NCI-H1930 (cell line): ENCODE results near the gene MUC20.
"Not testable (repeated sequence)": the region's sequence is repeated elsewhere in the genome, so short reads cannot be mapped to it uniquely, and the experiment has no call there.

ENCODE experiments used
- DNase-seq, 2 experiments: peaks; one replicate each; lab custom pipeline; 2025; lab: John Stamatoyannopoulos, UW

MUC20 gene

DNA sequence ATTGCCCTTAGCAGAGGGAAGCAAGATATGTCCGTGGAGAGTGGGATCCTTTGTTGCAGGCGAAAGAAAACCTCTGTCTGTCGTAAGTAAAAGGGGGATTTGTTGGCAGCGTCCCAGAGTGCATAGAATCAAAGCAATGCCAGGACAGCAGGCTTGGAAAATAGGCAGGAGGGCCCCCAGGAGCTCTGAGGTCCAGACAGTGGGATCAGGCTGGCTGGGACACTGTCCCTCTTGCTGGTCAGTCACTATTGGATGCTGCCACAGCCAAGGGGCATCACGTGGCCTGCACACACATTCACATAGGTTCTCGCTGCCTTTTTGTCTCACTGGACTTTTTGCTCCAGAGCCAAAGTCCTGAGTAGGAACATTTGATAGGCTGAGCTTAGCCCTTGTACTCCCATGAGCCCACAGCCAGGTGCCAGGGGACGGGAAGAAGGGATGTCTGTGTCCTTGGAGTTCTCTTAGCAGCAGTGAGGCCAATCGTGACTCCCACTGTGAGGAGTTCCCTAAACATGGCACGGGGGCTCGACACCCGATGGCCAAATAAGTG, 10.7 kb downstream of the MUC20 start:
- no peak for DNase-seq

DNA sequence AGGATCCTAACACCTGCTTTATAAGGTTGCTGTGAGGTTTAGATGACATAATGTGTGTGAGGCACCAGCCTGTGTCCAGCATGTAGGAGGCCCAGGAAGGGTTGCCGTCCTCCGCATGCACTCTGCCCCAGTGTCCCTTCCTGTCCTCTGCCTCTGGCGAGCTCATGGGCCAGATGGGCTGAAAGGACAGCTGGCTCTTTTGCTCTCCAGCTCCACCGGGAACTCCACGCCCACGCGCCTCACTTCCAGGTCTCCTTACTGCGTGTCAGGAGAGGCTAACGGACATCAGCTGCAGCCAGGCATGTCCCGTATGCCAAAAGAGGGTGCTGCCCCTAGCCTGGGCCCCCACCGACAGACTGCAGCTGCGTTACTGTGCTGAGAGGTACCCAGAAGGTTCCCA, 12.2 kb downstream of the MUC20 start:
- DNase-seq, result no peak

DNA sequence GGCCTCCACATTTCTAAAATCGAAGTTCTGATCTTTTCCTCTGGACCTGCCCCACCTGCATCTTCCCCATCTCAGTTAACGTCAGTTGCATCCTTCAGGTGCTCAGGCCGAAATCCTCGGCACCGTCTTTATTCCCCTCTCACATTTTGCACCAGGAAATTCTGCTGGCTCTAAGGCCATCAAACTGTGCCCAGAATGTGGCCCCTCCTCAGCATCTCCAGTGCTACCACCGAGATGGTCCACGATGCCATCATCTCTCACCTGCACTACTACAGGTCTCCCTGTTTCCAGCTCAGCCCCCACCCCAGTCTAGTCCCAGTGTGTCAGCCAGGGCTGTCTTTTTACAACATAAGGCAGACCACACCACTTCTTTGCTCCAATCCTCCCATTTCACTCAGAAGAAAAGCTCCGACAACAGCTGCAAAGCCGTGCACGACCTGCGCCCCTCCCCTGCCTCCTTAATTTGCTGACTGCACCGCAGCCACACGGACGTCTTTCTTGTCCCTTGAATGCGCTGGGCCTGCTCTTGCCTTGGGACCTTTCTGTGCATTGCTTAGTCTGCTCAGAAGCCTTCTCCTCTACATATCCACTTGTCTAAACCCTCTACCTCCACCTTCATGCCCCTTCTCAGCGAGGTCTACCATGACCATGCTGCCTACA, 14.4 kb downstream of the MUC20 start:
- no peak for DNase-seq

DNA sequence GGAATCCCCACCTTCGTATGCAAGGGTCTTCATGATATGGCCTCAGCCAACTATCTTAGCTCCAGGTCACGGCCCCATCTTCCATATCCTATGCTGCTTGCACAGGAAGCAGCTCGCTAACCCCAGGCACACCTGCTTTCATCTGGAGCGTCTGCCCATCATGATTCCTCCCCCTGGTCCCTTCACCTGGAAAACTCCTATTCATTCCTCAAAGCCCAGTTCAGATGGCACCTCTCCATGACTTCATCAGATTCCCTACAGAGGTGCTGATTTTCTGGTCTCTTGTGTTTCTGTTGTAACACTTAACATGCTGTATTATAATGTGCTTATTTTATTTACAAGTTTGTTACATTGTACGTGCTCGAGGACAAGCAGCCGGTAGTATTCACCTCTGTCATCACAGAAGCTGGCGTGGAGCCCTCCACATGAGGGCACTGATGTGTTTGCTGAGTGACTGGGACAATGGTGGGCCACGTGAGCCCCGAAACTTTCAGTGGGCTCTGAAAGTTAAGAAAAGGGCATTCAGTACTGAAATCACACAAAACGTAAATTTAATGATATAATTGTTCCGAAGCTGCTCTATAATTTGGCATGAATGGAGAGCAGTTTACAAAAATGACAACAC, 16.2 kb downstream of the MUC20 start:
- DNase-seq, result no peak

DNA sequence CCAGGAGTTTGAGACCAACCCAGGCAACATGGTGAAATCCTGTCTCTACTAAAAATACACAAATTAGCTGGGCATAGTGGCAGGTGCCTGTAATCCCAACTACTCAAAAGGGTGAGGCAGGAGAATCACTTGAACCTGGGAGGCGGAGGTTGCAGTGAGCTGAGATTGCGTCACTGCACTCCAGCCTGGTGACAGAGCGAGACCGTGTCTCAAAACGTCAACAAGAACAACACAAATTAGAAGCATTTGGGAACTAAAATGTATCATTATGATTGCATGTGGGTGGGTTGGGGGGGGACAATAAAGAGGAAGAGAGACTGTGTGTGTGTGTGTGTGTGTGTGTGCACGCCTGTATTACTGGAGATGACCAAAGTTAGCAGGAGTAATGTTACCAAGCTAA, 17.0 kb downstream of the MUC20 start:
- not testable (repeated sequence) for DNase-seq

DNA sequence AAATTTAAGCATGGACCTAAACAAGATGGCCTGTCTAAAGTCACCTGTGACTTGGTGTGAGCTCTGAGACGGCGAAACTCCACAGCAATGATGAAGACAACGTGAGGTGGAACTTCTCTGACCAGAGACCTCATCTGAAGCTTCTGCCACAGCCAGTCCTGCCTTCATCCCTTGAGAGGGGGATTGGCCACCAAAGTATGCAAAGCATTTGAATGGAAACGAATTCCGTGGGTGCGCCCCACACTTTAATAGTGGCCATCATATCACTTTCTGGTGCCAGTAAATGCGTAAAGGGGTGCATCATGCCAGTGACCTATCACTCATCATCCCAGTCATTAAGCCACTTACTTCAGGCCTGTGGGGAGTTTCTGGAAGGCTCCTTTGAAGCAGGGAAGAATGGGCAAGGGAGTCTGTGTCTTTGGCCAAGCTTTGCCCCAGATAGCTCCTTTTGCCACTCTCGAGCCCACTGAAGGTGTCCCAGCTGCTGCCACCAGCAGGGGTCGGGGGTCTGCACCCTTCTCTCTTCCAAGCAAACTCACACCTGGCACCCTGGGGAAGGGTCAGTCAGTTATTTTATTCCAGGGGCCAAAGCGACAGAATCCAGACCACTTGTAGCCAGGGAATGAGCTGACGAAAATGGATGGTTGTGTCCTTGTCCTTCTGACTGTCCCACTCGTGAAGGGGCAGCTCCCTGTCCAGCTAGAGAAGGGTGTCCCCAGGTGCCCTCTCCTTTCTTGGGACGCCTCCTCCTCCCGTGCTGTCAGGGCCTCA, 17.7 kb downstream of the MUC20 start:
- DNase-seq, result no peak

DNA sequence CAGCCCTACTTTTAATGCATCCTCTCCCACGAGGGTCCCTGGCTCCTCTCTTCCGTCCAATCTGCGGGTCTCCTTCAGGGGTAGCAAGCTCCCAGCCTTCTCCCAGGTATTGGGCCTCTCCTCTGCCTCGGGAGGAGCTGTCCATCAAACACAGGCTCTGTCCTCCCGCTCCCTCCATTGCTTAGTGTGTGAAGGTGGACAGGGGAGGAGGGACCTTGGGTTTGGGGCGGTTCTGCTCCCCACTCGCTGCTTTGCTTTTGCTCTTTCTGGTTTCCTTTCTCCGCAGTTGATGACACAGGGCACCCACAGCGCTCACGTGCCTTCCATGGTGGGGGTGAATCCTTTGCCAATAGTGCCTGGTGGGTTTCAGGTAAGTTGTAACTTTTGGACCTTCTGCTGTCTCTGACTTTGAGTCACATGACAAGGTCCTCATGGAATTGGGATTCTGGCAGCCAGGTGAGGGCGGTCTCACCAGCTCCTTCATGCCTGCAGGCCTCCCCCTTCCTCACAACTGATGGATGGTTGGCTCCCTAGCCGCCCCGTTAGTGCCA, 18.9 kb downstream of the MUC20 start:
- DNase-seq, result no peak

DNA sequence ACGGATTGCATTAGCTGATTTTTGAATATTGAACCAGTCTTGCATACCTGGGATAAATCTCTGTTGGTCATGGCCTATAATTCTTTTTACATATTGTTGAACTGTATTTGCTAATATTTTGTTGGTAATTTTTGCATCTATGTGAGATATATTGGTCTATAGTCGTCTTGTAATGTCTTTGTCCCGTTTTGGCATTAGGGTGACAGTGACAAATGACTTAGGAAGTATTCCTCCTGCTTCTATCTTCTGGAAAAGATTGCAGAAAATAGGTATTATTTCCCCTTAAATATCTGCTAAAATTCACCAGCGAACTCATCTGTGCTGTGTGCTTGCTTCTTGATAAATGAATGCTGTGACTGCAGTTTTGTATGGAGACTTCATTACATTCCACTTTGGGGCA, 23.7 kb downstream of the MUC20 start:
- no peak for DNase-seq

DNA sequence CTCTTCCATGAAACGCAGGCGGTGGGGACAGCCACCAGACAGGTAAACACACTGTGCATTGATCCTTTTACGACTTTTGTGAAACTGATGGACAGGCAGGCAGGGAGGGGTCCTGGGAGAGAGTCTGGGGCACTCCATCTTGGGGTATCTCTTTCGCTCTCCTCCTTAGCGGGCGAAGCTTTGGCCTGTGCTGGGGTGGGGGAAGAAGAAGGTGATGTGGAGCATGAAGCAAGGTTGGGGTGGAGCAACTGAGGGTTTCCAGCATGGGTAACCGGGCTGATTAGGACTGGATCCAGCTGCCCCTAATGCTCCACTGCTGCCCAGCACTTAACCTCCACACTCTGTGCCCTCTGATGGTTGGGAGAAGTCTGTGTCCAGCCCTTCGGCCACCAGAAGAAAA, 25.6 kb downstream of the MUC20 start:
- no peak for DNase-seq

DNA sequence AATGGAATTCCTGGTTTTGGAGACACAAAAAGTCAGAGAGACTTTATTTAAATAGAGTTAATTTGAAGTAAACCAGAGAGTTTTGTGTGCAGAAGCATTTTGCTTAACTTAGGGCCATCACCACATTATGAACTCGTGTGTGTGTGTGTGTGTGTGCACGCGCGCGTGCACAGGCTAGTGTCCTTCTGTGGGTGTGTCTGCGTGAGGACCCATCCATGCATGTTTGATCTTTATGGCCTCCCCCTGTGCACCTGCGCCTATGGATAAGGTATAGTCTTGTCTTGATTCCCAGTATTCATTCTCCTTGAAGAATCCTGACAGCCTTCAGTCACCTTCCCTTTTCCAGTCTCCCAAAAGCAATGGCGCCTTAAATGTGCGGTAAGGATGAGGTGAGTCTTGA, 26.0 kb downstream of the MUC20 start:
- no peak for DNase-seq

DNA sequence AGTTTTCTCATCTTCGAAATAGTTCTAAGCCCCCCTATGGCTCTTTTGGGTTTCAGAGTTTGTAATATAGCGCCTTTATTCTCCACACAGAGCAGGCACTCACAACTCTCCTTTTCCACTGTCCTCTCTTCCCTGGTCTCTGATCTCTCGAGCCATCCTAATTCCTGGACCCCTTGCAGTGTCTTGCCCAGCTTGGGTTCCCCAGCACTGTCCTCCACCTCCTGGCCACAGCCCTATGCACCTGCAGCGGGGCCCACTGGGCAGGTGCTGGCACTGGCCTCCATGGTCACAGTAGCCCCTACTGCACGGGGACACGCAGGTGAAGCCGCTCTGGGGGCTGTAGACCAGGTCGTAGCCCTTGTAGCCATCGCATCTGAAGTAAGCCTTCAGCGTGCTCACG, 27.9 kb downstream of the MUC20 start:
- no peak for DNase-seq

DNA sequence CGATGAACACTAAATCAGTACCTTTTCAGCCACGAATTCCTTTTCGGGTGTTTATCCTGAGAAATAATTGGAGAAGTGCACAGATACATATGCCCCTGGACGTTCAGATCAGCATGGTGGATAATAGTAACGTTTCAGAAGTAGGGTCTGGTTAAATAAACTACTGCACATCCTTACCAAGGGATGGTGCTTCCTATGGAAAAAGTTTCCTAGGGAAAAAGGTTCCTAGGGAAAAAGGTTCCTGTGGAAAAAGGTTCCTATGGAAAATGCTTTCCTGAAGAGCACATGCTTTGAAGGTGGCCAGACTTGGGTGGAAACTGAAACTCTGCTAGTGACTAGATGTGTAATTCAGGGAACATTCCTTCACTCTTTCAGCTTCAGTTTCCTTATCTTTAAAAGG, 28.3 kb downstream of the MUC20 start:
- not testable (repeated sequence) for DNase-seq

DNA sequence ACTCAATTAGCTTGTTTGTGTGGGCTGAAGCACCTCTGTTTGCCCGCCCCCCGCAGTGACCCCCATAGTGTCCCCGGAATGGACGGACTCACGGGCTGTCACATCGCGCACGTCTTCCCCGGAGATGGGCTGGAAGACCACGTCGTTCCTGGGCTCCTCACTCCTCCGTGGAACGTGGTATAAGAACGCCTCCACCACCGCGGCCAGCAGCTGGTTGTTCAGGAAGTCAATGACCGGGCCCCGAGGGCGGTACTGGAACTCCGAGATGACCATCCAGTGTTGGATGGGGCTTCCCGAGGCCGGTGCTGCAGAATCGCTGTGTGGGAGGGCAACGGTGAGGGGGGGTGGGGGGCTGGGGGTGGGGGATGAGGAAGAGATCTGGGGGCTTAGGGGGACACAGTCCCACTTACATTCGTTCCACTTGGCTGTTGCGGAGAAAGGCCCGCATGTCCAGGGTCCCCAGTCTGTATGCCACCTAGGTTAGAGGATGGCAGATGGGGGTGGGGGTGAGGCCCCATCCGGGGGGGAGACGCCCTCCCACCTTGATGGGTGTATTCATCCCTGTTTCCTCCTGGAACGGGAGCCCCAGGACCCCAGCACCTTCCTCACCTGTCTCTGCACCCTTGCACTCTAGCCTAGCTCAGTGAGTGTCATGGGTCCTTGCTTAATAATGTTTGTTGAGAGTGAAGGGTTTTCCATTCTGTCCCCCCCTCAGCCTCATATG, 30.2 kb downstream of the MUC20 start:
- DNase-seq, result no peak

DNA sequence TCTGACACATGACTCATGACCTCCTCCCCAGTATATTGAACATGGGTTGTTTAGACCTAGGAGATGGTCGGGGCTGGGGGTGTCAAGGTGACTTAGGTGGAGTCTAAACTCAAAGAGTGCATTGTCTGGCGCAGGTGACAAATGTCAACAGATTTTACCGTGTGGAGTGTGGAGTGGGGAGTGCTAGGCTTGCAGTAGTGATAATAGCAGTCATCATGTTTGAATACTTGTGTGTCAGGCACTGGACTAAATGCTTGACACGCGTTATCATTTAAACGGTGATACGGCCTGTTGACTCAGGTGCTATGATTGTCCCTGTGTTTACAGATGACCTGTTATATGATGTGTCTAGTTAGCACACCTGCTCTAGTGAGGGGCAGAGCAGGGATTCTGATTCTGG, 30.8 kb downstream of the MUC20 start:
- DNase-seq, result peak; percentile 71 to 73

DNA sequence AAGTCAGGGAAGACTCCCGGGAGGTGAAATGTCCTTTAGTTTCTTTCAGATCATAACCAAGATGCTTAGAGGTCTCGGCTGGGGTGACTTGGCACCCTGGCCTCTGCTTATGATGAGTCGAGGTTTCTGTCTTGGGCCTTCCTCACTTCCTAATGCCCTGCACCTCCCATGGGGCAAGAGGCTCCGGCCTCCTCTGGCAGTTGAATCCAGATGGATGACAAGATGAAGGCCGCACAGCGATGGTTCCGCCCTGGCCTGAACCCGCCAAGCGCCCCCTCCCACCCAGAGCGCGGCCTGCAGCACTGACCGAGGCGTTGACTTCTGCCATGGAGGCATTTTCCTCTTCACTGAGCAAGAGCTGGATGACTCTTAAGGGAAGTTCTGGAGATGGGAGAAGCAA, 31.3 kb downstream of the MUC20 start:
- no peak for DNase-seq

DNA sequence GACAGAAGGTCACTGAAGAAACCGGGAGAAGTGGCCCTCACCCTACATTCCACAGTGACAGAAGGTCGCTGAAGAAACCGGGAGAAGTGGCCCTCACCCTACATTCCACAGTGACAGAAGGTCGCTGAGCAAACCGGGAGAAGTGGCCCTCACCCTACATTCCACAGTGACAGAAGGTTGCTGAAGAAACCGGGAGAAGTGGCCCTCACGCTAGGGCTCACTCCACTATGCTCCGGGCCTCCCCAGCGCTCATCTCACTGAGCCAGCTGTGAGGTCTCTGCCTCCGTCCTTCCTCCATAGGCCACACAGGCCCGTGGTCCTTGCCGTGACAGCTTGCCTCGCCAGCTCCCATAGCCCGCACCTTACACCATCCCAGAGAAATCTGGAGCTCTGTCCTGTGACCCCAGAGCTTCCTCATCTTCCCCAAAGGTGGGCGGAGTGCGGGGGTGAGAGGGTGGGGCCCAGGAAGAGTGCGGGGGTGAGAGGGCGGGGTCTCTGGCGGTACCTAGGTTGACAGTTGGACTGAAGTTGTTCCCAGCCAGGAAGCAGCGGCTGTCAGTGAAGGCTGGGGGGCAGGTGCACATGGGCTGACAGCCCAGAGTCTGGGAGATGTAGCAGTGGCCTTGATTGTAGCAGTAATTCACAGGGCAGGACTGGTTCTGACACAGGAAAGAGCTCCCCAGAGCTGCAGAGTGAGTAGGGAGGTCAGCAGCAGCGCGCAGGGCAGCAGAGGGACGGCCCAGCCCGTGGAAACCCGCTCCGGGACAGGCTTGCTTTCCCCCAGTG, 32.0 kb downstream of the MUC20 start:
- DNase-seq, result no peak

DNA sequence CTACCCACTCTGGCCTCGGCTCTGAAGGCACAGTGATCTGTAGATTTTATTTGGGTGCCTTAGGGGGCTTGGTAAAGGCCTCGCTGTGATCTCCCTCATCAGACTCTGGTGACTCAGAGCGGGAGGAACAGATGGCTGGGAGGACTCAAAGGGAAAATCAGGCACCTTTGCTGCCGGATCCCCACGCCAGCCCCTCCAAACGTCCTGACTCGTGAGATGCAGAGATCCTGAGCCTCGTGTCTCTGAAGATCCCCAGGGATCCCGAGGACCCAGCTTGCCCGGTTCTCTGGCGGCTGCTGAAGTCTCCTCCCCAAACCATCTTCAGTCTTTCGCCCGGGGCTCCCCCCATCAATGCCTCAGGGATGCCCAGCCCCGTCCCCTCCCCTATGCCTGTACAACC, 32.8 kb downstream of the MUC20 start:
- DNase-seq, result no peak

DNA sequence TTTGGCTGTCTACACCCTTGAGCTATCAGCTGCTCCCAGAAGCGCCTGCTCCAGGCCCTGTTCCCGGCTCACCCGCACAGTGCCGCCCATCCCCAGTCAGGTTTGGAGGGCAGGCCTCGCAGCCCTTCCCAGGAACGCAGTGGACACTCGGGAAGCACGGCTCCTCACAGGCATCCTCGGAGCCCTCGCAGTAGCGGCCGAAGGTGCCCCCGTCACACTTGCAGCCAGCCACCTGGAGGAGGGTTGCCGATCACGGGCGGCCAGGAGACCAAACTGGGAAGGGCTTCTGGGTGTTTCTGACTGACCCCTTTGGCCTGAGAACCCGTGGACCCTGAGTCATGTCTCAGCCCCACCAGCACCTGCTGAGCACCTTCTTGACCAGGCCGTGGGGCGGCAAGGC, 33.4 kb downstream of the MUC20 start:
- no peak for DNase-seq

DNA sequence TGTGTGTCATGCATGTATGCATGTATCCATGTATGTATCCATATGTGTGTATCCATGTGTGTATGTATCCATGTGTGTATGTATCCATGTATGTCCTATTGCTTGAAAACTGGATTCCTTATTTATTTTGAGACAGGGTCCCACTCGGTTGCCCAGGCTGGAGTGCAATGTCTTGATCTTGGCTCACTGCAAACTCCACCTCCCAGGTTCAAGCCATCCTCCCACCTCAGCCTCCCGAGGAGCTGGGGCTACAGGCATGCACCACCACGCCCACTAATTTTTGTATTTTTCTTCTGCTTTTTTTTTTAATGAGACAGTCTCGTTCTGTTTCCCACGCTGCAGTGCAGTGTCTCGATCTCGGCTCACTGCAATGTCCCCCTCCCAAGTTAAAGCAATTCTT, 34.1 kb downstream of the MUC20 start:
- DNase-seq, result no peak

DNA sequence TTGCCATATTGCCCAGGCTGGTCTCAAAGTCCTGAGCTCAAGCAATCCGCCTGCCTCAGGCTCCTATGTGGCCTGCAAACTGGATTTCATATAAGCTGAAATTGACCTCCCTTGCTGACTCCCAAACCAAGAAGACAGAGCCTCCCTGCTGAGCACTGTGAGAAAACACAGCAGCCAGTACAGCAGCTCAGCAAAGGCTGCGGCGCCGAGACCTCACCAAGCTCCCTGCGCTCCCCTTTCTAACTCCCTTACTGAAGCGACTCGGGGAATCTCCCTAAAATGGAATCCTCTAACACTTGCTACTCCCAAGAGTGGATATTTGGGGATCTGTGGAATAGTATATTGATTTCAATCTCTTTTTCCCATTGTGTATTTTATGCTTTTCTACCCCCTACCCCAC, 34.6 kb downstream of the MUC20 start:
- no peak for DNase-seq
